Measurements from ENCODE around the gene CORO2B. TPM values are rescaled to one million over a fixed set of nuclear protein-coding genes. Genes with fewer than 3 reads are reported as not detected.

CORO2B gene
- total and polyA plus RNA-seq, 2 of the 13 experiments (the other 11 are each of a cell fraction or from before 2014, with no cell fraction given) = 0.35 to 0.63 TPM

GRCh38 chr15:68663526-68663925, 84.7 kb downstream of the CORO2B start:
- in situ Hi-C loops (cut with HindIII; ENCODE audit: extremely low pct_ligation_motif_present, low pct_unique_long_range_greater_than_20kb) (no loop called here), intact Hi-C loops (cut with micrococcal nuclease; ENCODE audit: unreplicated experiment) (no loop called here)
- 5% methylated on average over 1 of the region's 1 CpG for WGBS (ENCODE audit: low lambda C conversion rate)
- no peak for DNase-seq (ENCODE audit: low spot score)
- CTCF ChIA-PET (ENCODE audit: low intra/inter-chr PET ratio, low total read pairs) = no interaction called here
- Histone ChIP-seq H3K36me3 (replicated peaks in 1 of 2; ENCODE audit: control insufficient read depth in 1 of 2, insufficient read depth in 2 of 2, low read length in 2 of 2) (no peaks in the 10 kb centered on the region), H3K79me2 (ENCODE audit: insufficient read depth, low read length) (no peaks in the 10 kb centered on the region), H3K4me2 (ENCODE audit: low read depth, low read length) (no peak overlapping the region), H3K27me3 (ENCODE audit: control insufficient read depth in 1 of 2, insufficient read depth in 2 of 2, low read length in 2 of 2) (no peaks in the 10 kb centered on the region; a peak in 1 of 5 replicates), H2AFZ (ENCODE audit: low read length) (no peak overlapping the region), H3K9me3 (ENCODE audit: low read length) (no peaks in the 10 kb centered on the region), H3K9ac (ENCODE audit: insufficient read depth, low read depth, low read length) (no peak overlapping the region), H3K4me1 (ENCODE audit: insufficient read depth, low read length) (no peaks in the 10 kb centered on the region), H3K27ac (ENCODE audit: extremely low read length, insufficient read depth, low read length) (no peak overlapping the region), H3K4me3 (replicated peaks in 1 of 3; ENCODE audit: insufficient read depth in 1 of 3, low read depth in 2 of 3, low read length in 3 of 3) (no peak overlapping the region), H4K20me1 (ENCODE audit: insufficient read depth, low read length) (no peaks in the 10 kb centered on the region)
- FAIRE-seq = no peak
- no peak for ATAC-seq
- no TSS peak for BruUV-seq (replicated peaks)
- POLR2A ChIA-PET = no interaction called here
- no peak for TF ChIP-seq MXI1 (IDR thresholded peaks at IDR 0.05; ENCODE audit: borderline replicate concordance, low read depth, low read length)
- no peak for TF ChIP-seq ARHGAP35 (CRISPR knock-in tag; IDR thresholded peaks at IDR 0.05; ENCODE audit: borderline replicate concordance)
- TF ChIP-seq DMAP1 (CRISPR knock-in tag; IDR thresholded peaks at IDR 0.05) = no peak
- no peak for TF ChIP-seq ZNF616 (CRISPR knock-in tag; IDR thresholded peaks at IDR 0.05; ENCODE audit: low read depth)
- TF ChIP-seq SETDB1 (CRISPR knock-in tag; IDR thresholded peaks at IDR 0.05; ENCODE audit: borderline replicate concordance) = no peak
- no peak for TF ChIP-seq ZBTB20 (CRISPR knock-in tag; IDR thresholded peaks at IDR 0.05; ENCODE audit: borderline replicate concordance, low read depth)
- TF ChIP-seq RCOR2 (CRISPR knock-in tag; IDR thresholded peaks at IDR 0.05) = no peak
- no peak for TF ChIP-seq MEIS2 (CRISPR knock-in tag; IDR thresholded peaks at IDR 0.05)
- no peak for TF ChIP-seq STAG1 (CRISPR knock-in tag; IDR thresholded peaks at IDR 0.05)
- TF ChIP-seq RAD51 (IDR thresholded peaks at IDR 0.05; ENCODE audit: borderline replicate concordance) = no peak

GRCh38 chr15:68666120-68666811, 87.5 kb downstream of the CORO2B start:
- no peaks in the 10 kb centered on the region; a peak in 1 of 5 replicates for H3K27me3 ChIP-seq (ENCODE audit: control insufficient read depth in 1 of 2, insufficient read depth in 2 of 2, low read length in 2 of 2)
- no peaks in the 10 kb centered on the region for H4K20me1 ChIP-seq (ENCODE audit: insufficient read depth, low read length)
- no peaks in the 10 kb centered on the region for H3K4me1 ChIP-seq (ENCODE audit: insufficient read depth, low read length)
- CTCF ChIA-PET (ENCODE audit: low intra/inter-chr PET ratio, low total read pairs) = no interaction called here
- H3K9ac ChIP-seq (ENCODE audit: insufficient read depth, low read depth, low read length) = no peak overlapping the region
- DNase-seq (ENCODE audit: low spot score) (no peak), FAIRE-seq (no peak), ATAC-seq (no peak)
- BruUV-seq (replicated peaks) = no TSS peak
- H3K27ac ChIP-seq (ENCODE audit: extremely low read length, insufficient read depth, low read length) = no peak overlapping the region
- no peak overlapping the region for H3K4me3 ChIP-seq (replicated peaks in 1 of 3; ENCODE audit: insufficient read depth in 1 of 3, low read depth in 2 of 3, low read length in 3 of 3)
- POLR2A ChIA-PET = no interaction called here
- in situ Hi-C loops (cut with HindIII; ENCODE audit: extremely low pct_ligation_motif_present, low pct_unique_long_range_greater_than_20kb) = no loop called here
- no peak overlapping the region for H3K4me2 ChIP-seq (ENCODE audit: low read depth, low read length)
- 24% methylated on average over 5 of the region's 6 CpGs for WGBS (ENCODE audit: low lambda C conversion rate)
- H3K79me2 ChIP-seq (ENCODE audit: insufficient read depth, low read length) = no peaks in the 10 kb centered on the region
- intact Hi-C loops (cut with micrococcal nuclease; ENCODE audit: unreplicated experiment) = no loop called here
- H3K9me3 ChIP-seq (ENCODE audit: low read length) = no peaks in the 10 kb centered on the region
- H2AFZ ChIP-seq (ENCODE audit: low read length) = no peak overlapping the region
- H3K36me3 ChIP-seq (replicated peaks in 1 of 2; ENCODE audit: control insufficient read depth in 1 of 2, insufficient read depth in 2 of 2, low read length in 2 of 2) = no peaks in the 10 kb centered on the region
- TF ChIP-seq ZNF101 (CRISPR knock-in tag; IDR thresholded peaks at IDR 0.05; ENCODE audit: borderline replicate concordance, low read depth) = no peak
- TF ChIP-seq ZFP36L1 (CRISPR knock-in tag; IDR thresholded peaks at IDR 0.05) = no peak
- no peak for TF ChIP-seq BCL6 (CRISPR knock-in tag; IDR thresholded peaks at IDR 0.05)
- TF ChIP-seq MAFK (conservative IDR thresholded peaks at IDR 0.05 in 1 of 2, IDR thresholded peaks at IDR 0.05 in 1 of 2; ENCODE audit: low read length in 2 of 2) = no peak
- no peak for TF ChIP-seq PITX1 (CRISPR knock-in tag; IDR thresholded peaks at IDR 0.05)

All from HepG2 (cell line).